ENCODE measurements around the gene EGF. TPM values are rescaled to one million over a fixed set of nuclear protein-coding genes. Genes with fewer than 3 reads are reported as not detected.

The EGF gene
- total RNA-seq, 1 experiment from 2014 or later: not detected

DNA sequence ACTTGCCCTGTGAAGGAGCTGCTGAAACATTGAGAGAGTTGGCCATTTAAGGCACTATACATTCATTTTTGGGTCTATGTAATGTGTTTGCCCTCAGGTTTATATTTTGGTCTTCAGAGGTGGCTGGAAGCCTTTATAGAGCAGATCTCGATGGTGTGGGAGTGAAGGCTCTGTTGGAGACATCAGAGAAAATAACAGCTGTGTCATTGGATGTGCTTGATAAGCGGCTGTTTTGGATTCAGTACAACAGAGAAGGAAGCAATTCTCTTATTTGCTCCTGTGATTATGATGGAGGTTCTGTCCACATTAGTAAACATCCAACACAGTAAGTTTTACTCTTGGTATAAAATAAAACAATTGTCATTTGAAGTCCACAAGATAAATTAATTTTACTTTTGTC, 31.1 kb downstream of the EGF start:
- no peak for DNase-seq (ENCODE audit: low read depth, low spot score)
- ChIA-PET CTCF (no interaction called here), POLR2A (no interaction called here)
- H3K36me3 ChIP-seq (ENCODE audit: control insufficient read depth, insufficient read depth, low read length): no peaks in the 10 kb centered on the region
- no TSS peak for BruUV-seq (replicated peaks)
- H3K9me3 ChIP-seq (ENCODE audit: control insufficient read depth, insufficient read depth, low read depth, low read length): no peaks in the 10 kb centered on the region
- intact Hi-C loops (cut with micrococcal nuclease; ENCODE audit: unreplicated experiment): no loop called here
- in situ Hi-C loops (cut with HindIII; ENCODE audit: low pct_unique_long_range_greater_than_20kb, low sequenced_read_pairs): no loop called here
- no peak overlapping the region for H3K27ac ChIP-seq (ENCODE audit: low read length)
- TF ChIP-seq TCF7L2 (IDR thresholded peaks at IDR 0.05; ENCODE audit: low read depth, low read length): no peak
- TF ChIP-seq CTCF (IDR thresholded peaks at IDR 0.05): no peak
- TF ChIP-seq POLR2AphosphoS5 (IDR thresholded peaks at IDR 0.05; ENCODE audit: low read depth, low read length): no peak
- TF ChIP-seq SIN3A (IDR thresholded peaks at IDR 0.05; ENCODE audit: borderline replicate concordance, insufficient read depth, low read depth, low read length): no peak
- no peak for TF ChIP-seq REST (IDR thresholded peaks at IDR 0.05; ENCODE audit: insufficient read depth in 1 of 2, low read depth in 2 of 2, low read length in 1 of 2)
- H3K27me3 ChIP-seq (ENCODE audit: control insufficient read depth, insufficient read depth, low read length): no peaks in the 10 kb centered on the region
- no peaks in the 10 kb centered on the region for H3K4me1 ChIP-seq (ENCODE audit: control insufficient read depth, insufficient read depth, low read length)
- H3K4me3 ChIP-seq (ENCODE audit: low read depth in 2 of 2, low read length in 2 of 2): no peak overlapping the region
- no peak for ATAC-seq

DNA sequence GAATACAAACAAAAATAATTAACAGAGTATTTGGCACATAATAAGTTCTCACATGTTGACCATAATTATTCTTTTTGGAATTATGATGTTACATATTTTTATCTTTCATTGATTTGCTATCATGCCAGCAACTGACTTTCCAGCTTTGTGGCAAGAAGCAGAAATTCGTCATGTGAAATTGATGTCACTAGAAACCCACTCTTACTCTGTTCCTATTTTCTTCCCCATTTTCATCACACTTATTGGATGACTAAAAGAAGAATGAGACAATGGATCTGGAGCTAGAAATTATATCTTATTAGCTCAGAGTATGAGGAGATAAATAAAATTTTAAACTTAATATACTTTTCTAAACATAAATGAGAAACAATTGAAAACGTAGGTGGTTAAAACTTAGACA, 31.9 kb downstream of the EGF start:
- TF ChIP-seq SIN3A (IDR thresholded peaks at IDR 0.05; ENCODE audit: borderline replicate concordance, insufficient read depth, low read depth, low read length) (no peak), POLR2AphosphoS5 (IDR thresholded peaks at IDR 0.05; ENCODE audit: low read depth, low read length) (no peak), TCF7L2 (IDR thresholded peaks at IDR 0.05; ENCODE audit: low read depth, low read length) (no peak), REST (IDR thresholded peaks at IDR 0.05; ENCODE audit: insufficient read depth in 1 of 2, low read depth in 2 of 2, low read length in 1 of 2) (no peak), CTCF (IDR thresholded peaks at IDR 0.05) (no peak)
- Histone ChIP-seq H3K4me1 (ENCODE audit: control insufficient read depth, insufficient read depth, low read length) (no peaks in the 10 kb centered on the region), H3K27ac (ENCODE audit: low read length) (no peak overlapping the region), H3K9me3 (ENCODE audit: control insufficient read depth, insufficient read depth, low read depth, low read length) (no peaks in the 10 kb centered on the region), H3K4me3 (ENCODE audit: low read depth in 2 of 2, low read length in 2 of 2) (no peak overlapping the region), H3K27me3 (ENCODE audit: control insufficient read depth, insufficient read depth, low read length) (no peaks in the 10 kb centered on the region), H3K36me3 (ENCODE audit: control insufficient read depth, insufficient read depth, low read length) (no peaks in the 10 kb centered on the region)
- intact Hi-C loops (cut with micrococcal nuclease; ENCODE audit: unreplicated experiment) (no loop called here), in situ Hi-C loops (cut with HindIII; ENCODE audit: low pct_unique_long_range_greater_than_20kb, low sequenced_read_pairs) (no loop called here)
- ChIA-PET CTCF (no interaction called here), POLR2A (no interaction called here)
- BruUV-seq (replicated peaks): no TSS peak
- DNase-seq (ENCODE audit: low read depth, low spot score): no peak
- no peak for ATAC-seq
